Progenitor cell of endocrine pancreas (in vitro differentiated cells): ENCODE measurements around the gene COG1. TPM values are rescaled to one million over a fixed set of nuclear protein-coding genes. Genes with fewer than 3 reads are reported as not detected.

Experiments
- DNase-seq: peaks from one replicate; pipeline ENCODE4 v3.0.0; 2021; ENCODE audit warnings: low spot score; ENCODE audit not compliant: unreplicated experiment
- H3K27ac Mint-ChIP-seq: 2 replicates; pipeline ENCODE4 v1.8.0; 2021; ENCODE audit warnings: mild to moderate bottlenecking, moderate library complexity, mixed read lengths
- H3K27me3 Mint-ChIP-seq: 2 replicates; pipeline ENCODE4 v1.8.0; 2021; ENCODE audit warnings: mixed read lengths
- H3K36me3 Mint-ChIP-seq: 2 replicates; pipeline ENCODE4 v1.8.0; 2022; ENCODE audit warnings: mixed read lengths; ENCODE audit not compliant: insufficient read depth
- H3K4me1 Mint-ChIP-seq: 2 replicates; pipeline ENCODE4 v1.8.0; 2021; ENCODE audit warnings: low read depth, mixed read lengths
- H3K4me3 Mint-ChIP-seq: 2 replicates; pipeline ENCODE4 v1.8.0; 2021; ENCODE audit warnings: low read depth, mild to moderate bottlenecking, moderate library complexity, mixed read lengths
- H3K9me3 Mint-ChIP-seq: 2 replicates; pipeline ENCODE4 v1.8.0; 2021; ENCODE audit warnings: low read depth, mixed read lengths
- CTCF ChIP-seq: fragments of 200-600 bp; sonication (generic); IDR thresholded peaks from one replicate; pipeline ENCODE4 v1.5.0; 2021; ENCODE audit warnings: antibody characterized with exemption, mild to moderate bottlenecking; ENCODE audit not compliant: unreplicated experiment
- total RNA-seq: library from RNA; stranded (reverse); gene quantifications from 2 replicates; pipeline ENCODE4 v1.2.1, GENCODE V29; 2021

Gene COG1
- total RNA-seq, 1 donor from 2014 or later, result 50.5 TPM

- Mint-ChIP-seq H3K4me3 (no peak overlapping the region), H3K4me1 (peaks cover 8% of the 10 kb centered on the region), H3K27me3 (peaks cover 75% of the 10 kb centered on the region), H3K27ac (no peak overlapping the region), H3K36me3 (peaks cover 1% of the 10 kb centered on the region), H3K9me3 (no peaks in the 10 kb centered on the region)
- DNase-seq, result no peak
- TF ChIP-seq CTCF, result no peak
Measured at GRCh38 chr17:73179387-73179786, 13.5 kb upstream of the COG1 start.

GRCh38 chr17:73179878-73180277 is 13.0 kb upstream of the COG1 start:
- Mint-ChIP-seq H3K4me3 (no peak overlapping the region), H3K27me3 (peaks cover 79% of the 10 kb centered on the region), H3K4me1 (peaks cover 8% of the 10 kb centered on the region), H3K27ac (no peak overlapping the region), H3K36me3 (peaks cover 1% of the 10 kb centered on the region), H3K9me3 (no peaks in the 10 kb centered on the region)
- no peak for DNase-seq
- no peak for TF ChIP-seq CTCF

- Mint-ChIP-seq H3K9me3 (no peaks in the 10 kb centered on the region), H3K27me3 (peaks cover 62% of the 10 kb centered on the region), H3K36me3 (peaks cover 1% of the 10 kb centered on the region), H3K4me1 (peaks cover 11% of the 10 kb centered on the region), H3K4me3 (no peak overlapping the region), H3K27ac (no peak overlapping the region)
- no peak for DNase-seq
- TF ChIP-seq CTCF, result no peak
Measured at GRCh38 chr17:73182616-73183310, 10.1 kb upstream of the COG1 start.

GRCh38 chr17:73184136-73184993 is 8.5 kb upstream of the COG1 start:
- no peaks in the 10 kb centered on the region for H3K9me3 Mint-ChIP-seq
- H3K4me1 Mint-ChIP-seq, result peaks cover 11% of the 10 kb centered on the region
- no peak for DNase-seq
- H3K27ac Mint-ChIP-seq, result no peak overlapping the region
- H3K36me3 Mint-ChIP-seq, result peaks cover 1% of the 10 kb centered on the region
- peaks cover 58% of the 10 kb centered on the region for H3K27me3 Mint-ChIP-seq
- no peak for TF ChIP-seq CTCF
- H3K4me3 Mint-ChIP-seq, result no peak overlapping the region

- peaks cover 1% of the 10 kb centered on the region for H3K36me3 Mint-ChIP-seq
- no peak overlapping the region for H3K27ac Mint-ChIP-seq
- no peaks in the 10 kb centered on the region for H3K9me3 Mint-ChIP-seq
- peaks cover 53% of the 10 kb centered on the region for H3K27me3 Mint-ChIP-seq
- H3K4me3 Mint-ChIP-seq, result no peak overlapping the region
- TF ChIP-seq CTCF, result no peak
- peaks cover 13% of the 10 kb centered on the region for H3K4me1 Mint-ChIP-seq
- DNase-seq, result no peak
Measured at GRCh38 chr17:73186283-73187050, 6.4 kb upstream of the COG1 start.
